K562 (cell line): ENCODE data around the gene NUDT15. TPM values are rescaled to one million over a fixed set of nuclear protein-coding genes. Genes with fewer than 3 reads are reported as not detected.
A peak's percentile ranks its signal among the peaks of the same experiment; 100 is the strongest.
"Not testable (repeated sequence)": the region's sequence is repeated elsewhere in the genome, so short reads cannot be mapped to it uniquely, and the experiment has no call there.

Experiments
- ATAC-seq: fragments of 200-7000 bp; cut with Tn5 transposase; 3 replicates; pipeline ENCODE4 v1.9.1; 2020; ENCODE audit warnings: moderate library complexity
- BruUV-seq: library from RNA; stranded (reverse); fragments of 400-500 nt; replicated peaks from 2 replicates; lab custom pipeline; 2021; lab: Mats Ljungman, UMichigan
- CTCF ChIA-PET: fragments of 300-600 bp; formaldehyde crosslinking; extraction: SDS; loops from one replicate; lab custom pipeline; 2021; ENCODE audit warnings: low intra/inter-chr PET ratio; lab: Yijun Ruan, JAX
- POLR2A ChIA-PET: fragments of 300-600, 350-650 bp; sonication (Branson Sonifier 250); formaldehyde crosslinking; extraction: SDS; loops from one replicate; lab custom pipeline; 2021; ENCODE audit warnings: antibody characterized with exemption, inconsistent platforms; lab: Yijun Ruan, JAX
- DNase-seq, 4 experiments: peaks; one replicate each; pipeline versions ENCODE4 v3.0.0 to v3.0.0-alpha.2; 2011 to 2018; ENCODE audit warnings: low spot score in 3 of 4, mixed read lengths in 3 of 4; ENCODE audit errors: extremely low read depth in 1 of 4
- FAIRE-seq: peaks from 2 replicates; lab custom pipeline; 2011; peaks lifted over from hg19 to GRCh38; lab: Jason Lieb, UNC
- H2AFZ ChIP-seq: 2 replicates; pipeline ENCODE4 v1.6.0; 2011; ENCODE audit warnings: low read depth, low read length, control low read depth, inconsistent platforms
- H3K27ac ChIP-seq: fragments of 200-600 bp; 3 replicates; pipeline ENCODE4 v1.8.0; 2011; ENCODE audit warnings: low read depth, mild to moderate bottlenecking, control low read depth, inconsistent platforms, low read length, moderate library complexity, mixed read lengths; ENCODE audit errors: extremely low read depth
- H3K27me3 ChIP-seq, 2 experiments: fragments of 300-600 bp in 1 of 2; 2 replicates in 1 of 2; 3 replicates in 1 of 2; pipeline versions ENCODE4 v1.6.0 to v1.8.0; 2011; ENCODE audit warnings: inconsistent platforms in 2 of 2, low read length in 2 of 2, mild to moderate bottlenecking in 1 of 2, mixed read lengths in 1 of 2, moderate library complexity in 1 of 2; ENCODE audit not compliant: control insufficient read depth in 2 of 2, insufficient read depth in 2 of 2
- H3K36me3 ChIP-seq: fragments of 300-600 bp; 3 replicates; pipeline ENCODE4 v1.8.0; 2011; ENCODE audit warnings: mild to moderate bottlenecking, low read length, inconsistent platforms; ENCODE audit not compliant: control insufficient read depth, insufficient read depth
- H3K4me1 ChIP-seq, 2 experiments: fragments of 200-600 bp in 1 of 2; replicated peaks in 1 of 2; 2 replicates in 1 of 2; 3 replicates in 1 of 2; pipeline versions ENCODE4 v1.5.1 to v1.8.0; 2011; ENCODE audit warnings: inconsistent platforms in 2 of 2, low read length in 2 of 2, mild to moderate bottlenecking in 1 of 2, mixed read lengths in 1 of 2, moderate library complexity in 1 of 2; ENCODE audit not compliant: control insufficient read depth in 2 of 2, insufficient read depth in 2 of 2
- H3K4me2 ChIP-seq: 2 replicates; pipeline ENCODE4 v1.6.1; 2011; ENCODE audit warnings: low read length, control low read depth, inconsistent platforms, mixed read lengths; ENCODE audit not compliant: insufficient read depth
- H3K4me3 ChIP-seq: fragments of 200-600 bp; sonication (generic), shearing (Covaris generic); 2 replicates; pipeline ENCODE4 v1.5.1; 2016; ENCODE audit warnings: control low read depth, inconsistent platforms
- H3K79me2 ChIP-seq: fragments of 200-600 bp; 3 replicates; pipeline ENCODE4 v1.8.0; 2011; ENCODE audit warnings: low read length, inconsistent platforms; ENCODE audit not compliant: control insufficient read depth, insufficient read depth
- H3K9ac ChIP-seq, 2 experiments: 2 replicates each; pipeline versions ENCODE4 v1.6.0 to v1.6.1; 2011; ENCODE audit warnings: low read depth in 2 of 2, low read length in 2 of 2, control low read depth in 1 of 2, inconsistent platforms in 1 of 2, mild to moderate bottlenecking in 1 of 2, mixed read lengths in 1 of 2; ENCODE audit not compliant: insufficient read depth in 1 of 2
- H3K9me1 ChIP-seq: one replicate; pipeline ENCODE4 v1.6.0; 2011; ENCODE audit warnings: inconsistent platforms, mild to moderate bottlenecking, low read length, moderate library complexity; ENCODE audit not compliant: control insufficient read depth, insufficient read depth
- H3K9me3 ChIP-seq: replicated peaks from 2 replicates; pipeline ENCODE4 v1.5.1; 2011; ENCODE audit warnings: low read depth, low read length, inconsistent platforms; ENCODE audit not compliant: control insufficient read depth, insufficient read depth
- H4K20me1 ChIP-seq: replicated peaks from 2 replicates; pipeline ENCODE4 v1.6.1; 2011; ENCODE audit warnings: low read length, inconsistent platforms, mixed read lengths; ENCODE audit not compliant: control insufficient read depth, insufficient read depth
- RCOR1 ChIP-seq, 2 experiments: IDR thresholded peaks; 2 replicates each; pipeline ENCODE4 v1.6.1; 2012; ENCODE audit warnings: low read depth in 2 of 2, low read length in 2 of 2, borderline replicate concordance in 1 of 2, improper control_type of control experiment in 1 of 2
- ZFP30 ChIP-seq: fragments of 250-450 bp; sonication (Bioruptor Pico); IDR thresholded peaks from 2 replicates; pipeline ENCODE4 v1.8.0; 2022; ENCODE audit warnings: moderate library complexity, mild to moderate bottlenecking, inconsistent platforms, borderline replicate concordance
- WGBS: fragments of 100-300 bp; shearing (Covaris generic); methylation state at CpG from one replicate; pipeline ENCODE4 v1.1.6; 2016; ENCODE audit warnings: low coverage, mixed read lengths; ENCODE audit not compliant: insufficient coverage; ENCODE audit errors: missing lambda C conversion rate; 5-methylcytosine and 5-hydroxymethylcytosine counted together
- in situ Hi-C: fragments of 300-500 bp; cut with MboI; formaldehyde crosslinking; loops from 4 replicates; pipeline ENCODE4 v1.15.0; 2018; ENCODE audit warnings: inconsistent platforms, mixed read lengths
- intact Hi-C: fragments of 100-400 bp; cut with micrococcal nuclease; formaldehyde crosslinking; loops from 2 replicates; pipeline ENCODE4 v1.14.2; 2022
- polyA plus RNA-seq, 8 experiments: library from polyadenylated mRNA; depleted of rRNA in 4 of 8; stranded (reverse) in 5 of 8; unstranded in 3 of 8; fragments of >200 nt; fragmentation: Nextera tagmentation in 2 of 8; fragmentation: Illumina TruSeq in 1 of 8; extraction: Ambion mirVana in 2 of 8; extraction: Trizol in 1 of 8; gene quantifications; 2 replicates each; pipeline versions ENCODE4 v1.2.1 to v1.2.3, GENCODE V29; 2011 to 2014; ENCODE audit warnings: inconsistent platforms in 1 of 8, missing spikeins in 1 of 8
- total RNA-seq, 7 experiments: library from RNA; depleted of rRNA in 6 of 7; stranded (reverse); fragments of >200 nt in 6 of 7; fragmentation: Illumina TruSeq in 2 of 7; extraction: Trizol in 2 of 7; gene quantifications; 2 replicates each; pipeline versions ENCODE4 v1.2.1 to v1.2.3, GENCODE V29; 2011 to 2021; ENCODE audit warnings: low replicate concordance in 1 of 7
- TF ChIP-seq, protein P1 (sequence below): fragments of 450-650 bp; IDR thresholded peaks from 2 replicates; pipeline ENCODE4 v1.6.1; 2016

The NUDT15 gene
- total and polyA plus RNA-seq, 9 of the 15 experiments (the other 6 are each of a cell fraction or from before 2014, with no cell fraction given), result 14.2 to 26.9 (median 21.6) TPM

DNA sequence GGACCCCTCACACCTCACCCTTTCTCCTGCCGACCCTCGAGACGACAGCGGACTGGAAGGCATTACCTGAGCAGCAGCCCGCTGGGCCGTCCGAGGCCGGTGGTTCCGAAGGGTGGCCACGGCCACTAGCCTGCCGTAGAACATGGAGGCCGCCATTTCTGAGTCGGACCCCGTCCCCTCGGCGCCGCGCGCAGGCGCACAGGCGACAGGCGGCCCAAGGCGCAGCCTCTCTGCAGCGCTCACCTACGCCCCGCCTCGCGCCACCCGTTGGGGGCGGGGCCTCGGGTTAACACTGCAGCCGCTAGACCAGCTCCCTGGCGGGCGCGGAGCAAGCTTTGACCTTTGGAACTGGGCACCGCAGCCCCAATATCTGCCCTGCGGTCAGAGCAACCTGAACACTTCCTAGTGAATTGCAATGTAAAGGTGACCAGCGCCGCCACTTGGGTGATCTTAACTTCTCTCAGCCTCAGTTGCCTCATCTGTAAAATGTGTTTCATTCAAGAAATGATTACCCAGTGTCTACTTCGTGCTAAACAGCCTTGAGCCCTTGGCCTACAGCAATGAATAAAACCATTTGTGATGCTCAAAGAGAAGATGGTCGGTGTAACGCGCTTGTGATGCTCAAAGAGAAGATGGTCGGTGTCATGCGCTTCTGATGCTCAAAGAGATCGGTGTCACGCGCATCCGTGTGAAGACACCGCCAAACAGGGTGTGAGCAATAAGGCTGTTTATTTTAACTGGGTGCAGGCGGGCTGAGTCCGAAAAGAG, 36.2 kb upstream of the NUDT15 start, which contains the start of gene SUCLA2 (continued):
- TF ChIP-seq ZFP30, result no peak
- 0 out of 4 replicates have a peak, but pooled peaks of 1 of the 2 experiments have one; percentile 10 for TF ChIP-seq RCOR1 (IDR thresholded peaks at IDR 0.05; ENCODE audit: borderline replicate concordance in 1 of 2, low read depth in 2 of 2, low read length in 2 of 2)

DNA sequence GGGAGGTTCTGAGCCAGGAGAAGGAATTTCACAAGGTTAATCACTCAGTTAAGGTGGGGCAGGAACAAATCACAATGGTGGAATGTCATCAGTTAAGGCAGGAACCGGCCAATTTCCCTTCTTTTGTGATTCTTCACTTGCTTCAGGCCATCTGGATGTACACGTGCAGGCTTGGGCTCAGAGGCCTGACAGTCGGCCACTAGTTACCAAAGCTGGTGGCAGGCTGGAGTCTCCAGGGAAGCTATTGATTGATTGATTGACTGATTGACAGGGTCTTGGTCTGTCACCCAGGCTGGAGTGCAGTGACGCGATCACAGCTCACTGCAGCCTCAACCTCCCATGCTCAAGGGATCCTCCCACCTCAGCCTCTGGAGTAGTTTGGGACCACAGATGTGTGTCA, 35.5 kb upstream of the NUDT15 start:
- CTCF ChIA-PET, ATAC-seq, H3K27ac ChIP-seq, H3K4me2 ChIP-seq, H3K9ac ChIP-seq, H3K4me3 ChIP-seq, H3K36me3 ChIP-seq, in situ Hi-C loops, FAIRE-seq, H4K20me1 ChIP-seq, intact Hi-C loops, DNase-seq, H3K9me3 ChIP-seq, H3K27me3 ChIP-seq, H3K9me1 ChIP-seq, H2AFZ ChIP-seq: not testable (repeated sequence)
- WGBS, result 63% methylated on average over 3 of the region's 5 CpGs
- POLR2A ChIA-PET, result interaction anchor here (0.6 kb wide), 1 partner anchor 39 kb away, joined by 3 read pairs; no protein-coding TSS in a partner anchor
- H3K79me2 ChIP-seq, result peaks cover 38% of the 10 kb centered on the region
- peaks cover 2 to 13% of the 10 kb centered on the region in 2 experiments; a peak in 4 of 5 replicates for H3K4me1 ChIP-seq
- TSS peak; percentile 73 for BruUV-seq
- TF ChIP-seq, protein P1, sequence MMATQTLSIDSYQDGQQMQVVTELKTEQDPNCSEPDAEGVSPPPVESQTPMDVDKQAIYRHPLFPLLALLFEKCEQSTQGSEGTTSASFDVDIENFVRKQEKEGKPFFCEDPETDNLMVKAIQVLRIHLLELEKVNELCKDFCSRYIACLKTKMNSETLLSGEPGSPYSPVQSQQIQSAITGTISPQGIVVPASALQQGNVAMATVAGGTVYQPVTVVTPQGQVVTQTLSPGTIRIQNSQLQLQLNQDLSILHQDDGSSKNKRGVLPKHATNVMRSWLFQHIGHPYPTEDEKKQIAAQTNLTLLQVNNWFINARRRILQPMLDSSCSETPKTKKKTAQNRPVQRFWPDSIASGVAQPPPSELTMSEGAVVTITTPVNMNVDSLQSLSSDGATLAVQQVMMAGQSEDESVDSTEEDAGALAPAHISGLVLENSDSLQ, result peak; percentile 15; the same call in 1 of the 2 replicates
